GM06990 (cell line): Measurements from ENCODE around the gene IGFBP1.

Experiments
- DNase-seq: peaks from one replicate; pipeline ENCODE4 v3.0.0-alpha.2; 2011; ENCODE audit not compliant: insufficient read length; ENCODE audit errors: extremely low read depth
- H3K27me3 ChIP-seq: replicated peaks from 2 replicates; pipeline ENCODE4 v1.6.0; 2011; ENCODE audit warnings: low read length; ENCODE audit not compliant: control insufficient read depth, insufficient read depth
- H3K36me3 ChIP-seq: 2 replicates; pipeline ENCODE4 v1.5.1; 2011; ENCODE audit warnings: low read length; ENCODE audit not compliant: control insufficient read depth, insufficient read depth
- H3K4me3 ChIP-seq: replicated peaks from 2 replicates; pipeline ENCODE4 v1.5.1; 2011; ENCODE audit warnings: low read depth, mild to moderate bottlenecking, control low read depth, low read length
- CTCF ChIP-seq: IDR thresholded peaks from 2 replicates; pipeline ENCODE4 v1.5.1; 2011; ENCODE audit warnings: low read length, control low read depth, mild to moderate bottlenecking, inconsistent platforms; ENCODE audit not compliant: insufficient read depth, poor library complexity, severe bottlenecking

The IGFBP1 gene

GRCh38 chr7:45897042-45897690, 8.9 kb downstream of the IGFBP1 start:
- H3K27me3 ChIP-seq: peaks cover 3% of the 10 kb centered on the region; the same call in 1 of the 2 replicates
- H3K4me3 ChIP-seq: no peak overlapping the region
- no peak for TF ChIP-seq CTCF
- H3K36me3 ChIP-seq: no peaks in the 10 kb centered on the region
- DNase-seq: no peak

- DNase-seq: no peak
- H3K4me3 ChIP-seq: no peak overlapping the region
- no peak for TF ChIP-seq CTCF
Observed at GRCh38 chr7:45898222-45898621, 9.9 kb downstream of the IGFBP1 start.

GRCh38 chr7:45901566-45901965, 13.3 kb downstream of the IGFBP1 start:
- TF ChIP-seq CTCF: no peak
- H3K27me3 ChIP-seq: no peaks in the 10 kb centered on the region
- no peak overlapping the region for H3K4me3 ChIP-seq
- no peaks in the 10 kb centered on the region for H3K36me3 ChIP-seq
- no peak for DNase-seq

More at GRCh38 chr7:45898222-45898621, 9.9 kb downstream of the IGFBP1 start:
- Histone ChIP-seq H3K27me3 (peaks cover 1% of the 10 kb centered on the region; the same call in 1 of the 2 replicates), H3K36me3 (no peaks in the 10 kb centered on the region)

GRCh38 chr7:45902820-45903219, 14.5 kb downstream of the IGFBP1 start:
- Histone ChIP-seq H3K36me3 (no peaks in the 10 kb centered on the region), H3K27me3 (no peaks in the 10 kb centered on the region), H3K4me3 (no peak overlapping the region)
- no peak for TF ChIP-seq CTCF
- DNase-seq: no peak

GRCh38 chr7:45909561-45909960, 21.3 kb downstream of the IGFBP1 start:
- H3K36me3 ChIP-seq: no peaks in the 10 kb centered on the region
- H3K4me3 ChIP-seq: no peak overlapping the region
- TF ChIP-seq CTCF: no peak
- H3K27me3 ChIP-seq: peaks cover 2% of the 10 kb centered on the region; the same call in 1 of the 2 replicates
- no peak for DNase-seq

GRCh38 chr7:45910855-45911254, 22.6 kb downstream of the IGFBP1 start:
- DNase-seq: no peak
- Histone ChIP-seq H3K27me3 (peaks cover 4% of the 10 kb centered on the region), H3K36me3 (no peaks in the 10 kb centered on the region), H3K4me3 (no peak overlapping the region)
- no peak for TF ChIP-seq CTCF
